H1 (cell line): ENCODE data around the gene FREM1. TPM values are rescaled to one million over a fixed set of nuclear protein-coding genes. Genes with fewer than 3 reads are reported as not detected.

ENCODE experiments used
- CTCF ChIA-PET: fragments of 300-600 bp; sonication (Branson Sonifier 250); formaldehyde crosslinking; loops from one replicate; lab custom pipeline; 2021; ENCODE audit not compliant: partially characterized antibody; lab: Charles Lee
- POLR2A ChIA-PET: fragments of 300-600 bp; sonication (Branson Sonifier 250); formaldehyde crosslinking; loops from one replicate; lab custom pipeline; 2021; ENCODE audit warnings: inconsistent platforms; ENCODE audit not compliant: partially characterized antibody; lab: Charles Lee
- DNase-seq, 2 experiments: peaks; one replicate each; pipeline versions ENCODE4 v3.0.0 to v3.0.0-alpha.2; 2010 to 2022; ENCODE audit warnings: low spot score in 2 of 2, low read depth in 1 of 2, mixed read lengths in 1 of 2
- FAIRE-seq: peaks from 2 replicates; lab custom pipeline; 2011; peaks lifted over from hg19 to GRCh38; lab: Jason Lieb, UNC
- H2AFZ ChIP-seq: 2 replicates; pipeline ENCODE4 v1.8.1; 2012; ENCODE audit warnings: low read length, inconsistent platforms
- H2AK5ac ChIP-seq: 2 replicates; pipeline ENCODE4 v1.6.1; 2013; ENCODE audit warnings: low read depth, low read length
- H2BK120ac ChIP-seq: replicated peaks from 2 replicates; pipeline ENCODE3; 2013; ENCODE audit warnings: low read depth, low read length, inconsistent platforms
- H2BK12ac ChIP-seq: 2 replicates; pipeline ENCODE4 v1.6.1; 2013; ENCODE audit warnings: low read depth, low read length
- H2BK15ac ChIP-seq: 2 replicates; pipeline ENCODE4 v1.6.1; 2013; ENCODE audit warnings: low read length
- H2BK20ac ChIP-seq: 2 replicates; pipeline ENCODE4 v1.6.1; 2013; ENCODE audit warnings: low read length
- H2BK5ac ChIP-seq: 2 replicates; pipeline ENCODE4 v1.6.1; 2013; ENCODE audit warnings: low read depth, low read length
- H3K14ac ChIP-seq: 2 replicates; pipeline ENCODE4 v1.6.1; 2013; ENCODE audit warnings: inconsistent platforms; ENCODE audit not compliant: insufficient read length
- H3K18ac ChIP-seq: 2 replicates; pipeline ENCODE4 v1.6.1; 2013; ENCODE audit warnings: low read length; ENCODE audit errors: extremely low read depth
- H3K23ac ChIP-seq: 2 replicates; pipeline ENCODE4 v1.6.1; 2013; ENCODE audit warnings: inconsistent platforms; ENCODE audit not compliant: insufficient read length
- H3K23me2 ChIP-seq: 2 replicates; pipeline ENCODE4 v1.6.1; 2013; ENCODE audit warnings: low read depth, low read length
- H3K27ac ChIP-seq: 2 replicates; pipeline ENCODE4 v1.6.1; 2011; ENCODE audit warnings: low read depth, low read length, inconsistent platforms
- H3K27me3 ChIP-seq, 4 experiments: replicated peaks in 1 of 4; 1 replicate in 1 of 4; 2 replicates in 3 of 4; pipeline versions ENCODE4 v1.6.1 to v1.8.1; 2011 to 2013; ENCODE audit warnings: low read length in 3 of 4, mild to moderate bottlenecking in 3 of 4, inconsistent platforms in 2 of 4, mixed read lengths in 2 of 4, moderate library complexity in 1 of 4; ENCODE audit not compliant: control insufficient read depth in 3 of 4, insufficient read depth in 3 of 4; ENCODE audit errors: extremely low read depth in 1 of 4
- H3K36me3 ChIP-seq, 4 experiments: 2 replicates each; pipeline versions ENCODE4 v1.6.1 to v1.8.1; 2011 to 2013; ENCODE audit warnings: mild to moderate bottlenecking in 4 of 4, low read length in 3 of 4, moderate library complexity in 2 of 4, control low read depth in 1 of 4, inconsistent platforms in 1 of 4; ENCODE audit not compliant: insufficient read depth in 4 of 4, control insufficient read depth in 2 of 4
- H3K4ac ChIP-seq: replicated peaks from 2 replicates; pipeline ENCODE3; 2013; ENCODE audit warnings: low read length, low read depth, mixed read lengths, inconsistent platforms; ENCODE audit not compliant: insufficient read length
- H3K4me1 ChIP-seq, 4 experiments: replicated peaks in 1 of 4; 1 replicate in 1 of 4; 2 replicates in 3 of 4; pipeline versions ENCODE4 v1.6.1 to v1.8.1; 2011 to 2013; ENCODE audit warnings: low read length in 3 of 4, inconsistent platforms in 2 of 4, mixed read lengths in 1 of 4; ENCODE audit not compliant: insufficient read depth in 4 of 4, control insufficient read depth in 3 of 4
- H3K4me2 ChIP-seq, 2 experiments: 2 replicates each; pipeline versions ENCODE4 v1.6.1 to v1.8.1; 2011 to 2013; ENCODE audit warnings: low read depth in 2 of 2, low read length in 2 of 2, control low read depth in 1 of 2, inconsistent platforms in 1 of 2, mild to moderate bottlenecking in 1 of 2; ENCODE audit not compliant: insufficient read depth in 1 of 2
- H3K4me3 ChIP-seq, 4 experiments: fragments of 200-600, 300-600 bp in 1 of 4; sonication (generic), shearing (Covaris generic), sonication (Bioruptor Twin) in 1 of 4; 2 replicates each; pipeline versions ENCODE4 v1.5.1 to v1.8.1; 2011 to 2016; ENCODE audit warnings: low read length in 4 of 4, low read depth in 3 of 4, control low read depth in 2 of 4, inconsistent platforms in 2 of 4, mild to moderate bottlenecking in 2 of 4, mixed read lengths in 1 of 4, moderate library complexity in 1 of 4; ENCODE audit not compliant: insufficient read depth in 2 of 4; ENCODE audit errors: extremely low read depth in 1 of 4
- H3K56ac ChIP-seq: replicated peaks from 2 replicates; pipeline ENCODE3; 2013; ENCODE audit warnings: low read depth, mild to moderate bottlenecking, mixed read lengths, low read length, inconsistent platforms; ENCODE audit not compliant: insufficient read length
- H3K79me1 ChIP-seq: 2 replicates; pipeline ENCODE4 v1.6.1; 2013; ENCODE audit warnings: low read depth, low read length, control low read depth
- H3K79me2 ChIP-seq, 2 experiments: 2 replicates each; pipeline versions ENCODE4 v1.6.1 to v1.8.1; 2012 to 2013; ENCODE audit warnings: low read length in 2 of 2, mild to moderate bottlenecking in 2 of 2, inconsistent platforms in 1 of 2; ENCODE audit not compliant: insufficient read depth in 2 of 2, control insufficient read depth in 1 of 2
- H3K9ac ChIP-seq, 4 experiments: replicated peaks in 1 of 4; 1 replicate in 1 of 4; 2 replicates in 3 of 4; pipeline versions ENCODE4 v1.6.1 to v1.8.1; 2011 to 2013; ENCODE audit warnings: low read depth in 3 of 4, low read length in 3 of 4, control low read depth in 2 of 4, mild to moderate bottlenecking in 2 of 4, moderate library complexity in 2 of 4, inconsistent platforms in 1 of 4; ENCODE audit errors: extremely low read depth in 1 of 4
- H3K9me3 ChIP-seq, 2 experiments: 2 replicates each; pipeline versions ENCODE4 v1.6.1 to v1.8.1; 2012 to 2013; ENCODE audit warnings: mild to moderate bottlenecking in 2 of 2, moderate library complexity in 2 of 2, control low read depth in 1 of 2, inconsistent platforms in 1 of 2, low read depth in 1 of 2, low read length in 1 of 2, mixed read lengths in 1 of 2; ENCODE audit not compliant: insufficient read depth in 2 of 2
- H4K20me1 ChIP-seq, 2 experiments: replicated peaks in 1 of 2; 2 replicates each; pipeline versions ENCODE3 to v1.8.1; 2011 to 2013; ENCODE audit warnings: inconsistent platforms in 2 of 2, low read length in 2 of 2, mild to moderate bottlenecking in 1 of 2; ENCODE audit not compliant: insufficient read depth in 2 of 2, control insufficient read depth in 1 of 2
- H4K5ac ChIP-seq: 2 replicates; pipeline ENCODE4 v1.6.1; 2013; ENCODE audit warnings: low read length, low read depth, mixed read lengths, inconsistent platforms; ENCODE audit not compliant: insufficient read length
- H4K8ac ChIP-seq: 2 replicates; pipeline ENCODE4 v1.8.0; 2013; ENCODE audit warnings: mild to moderate bottlenecking, moderate library complexity, low read length, inconsistent platforms; ENCODE audit not compliant: insufficient read depth; ENCODE audit errors: extremely low read depth
- H4K91ac ChIP-seq: replicated peaks from 2 replicates; pipeline ENCODE3; 2013; ENCODE audit warnings: low read length, mixed read lengths, inconsistent platforms; ENCODE audit not compliant: insufficient read length
- ASH2L ChIP-seq: fragments of 200-600, 300-600 bp; sonication (generic); IDR thresholded peaks from one replicate; pipeline ENCODE4 v1.7.1; 2017; ENCODE audit warnings: low read length
- EP300 ChIP-seq, 2 experiments: IDR thresholded peaks; 1 replicate in 1 of 2; 2 replicates in 1 of 2; pipeline ENCODE4 v1.6.1; 2011 to 2012; ENCODE audit warnings: low read depth in 2 of 2, low read length in 2 of 2, mild to moderate bottlenecking in 2 of 2, borderline replicate concordance in 1 of 2, inconsistent platforms in 1 of 2, moderate library complexity in 1 of 2
- NRF1 ChIP-seq: IDR thresholded peaks from 2 replicates; pipeline ENCODE4 v1.6.1; 2011; ENCODE audit warnings: mild to moderate bottlenecking, low read depth, low read length, improper control_type of control experiment
- RAD21 ChIP-seq, 2 experiments: IDR thresholded peaks in 1 of 2; conservative IDR thresholded peaks in 1 of 2; 2 replicates each; pipeline ENCODE4 v1.6.1; 2011; ENCODE audit warnings: low read depth in 2 of 2, low read length in 2 of 2, improper control_type of control experiment in 1 of 2, inconsistent platforms in 1 of 2, mild to moderate bottlenecking in 1 of 2, moderate library complexity in 1 of 2
- RFX5 ChIP-seq: IDR thresholded peaks from 2 replicates; pipeline ENCODE4 v1.6.1; 2011; ENCODE audit warnings: low read depth, low read length, improper control_type of control experiment, borderline replicate concordance
- RXRA ChIP-seq: IDR thresholded peaks from 2 replicates; pipeline ENCODE4 v1.6.1; 2011; ENCODE audit warnings: low read depth, mild to moderate bottlenecking, low read length, moderate library complexity; ENCODE audit not compliant: insufficient read depth
- SIN3A ChIP-seq, 2 experiments: IDR thresholded peaks in 1 of 2; conservative IDR thresholded peaks in 1 of 2; 2 replicates each; pipeline ENCODE4 v1.6.1; 2011 to 2012; ENCODE audit warnings: low read length in 2 of 2, improper control_type of control experiment in 1 of 2, low read depth in 1 of 2, mild to moderate bottlenecking in 1 of 2
- SIRT6 ChIP-seq: IDR thresholded peaks from one replicate; pipeline ENCODE4 v1.7.1; 2012; ENCODE audit warnings: low read length, inconsistent platforms
- SUZ12 ChIP-seq: fragments of 200-600 bp; sonication (generic); IDR thresholded peaks from 2 replicates; pipeline ENCODE4 v1.6.1; 2012; ENCODE audit warnings: mild to moderate bottlenecking, inconsistent platforms, low read length, moderate library complexity, mixed read lengths
- TAF1 ChIP-seq: IDR thresholded peaks from 2 replicates; pipeline ENCODE4 v1.6.1; 2011; ENCODE audit warnings: mild to moderate bottlenecking, low read depth, low read length
- YY1 ChIP-seq: IDR thresholded peaks from 2 replicates; pipeline ENCODE4 v1.6.1; 2011; ENCODE audit warnings: low read depth, mild to moderate bottlenecking, low read length
- WGBS, 2 experiments: shearing (Covaris generic) in 1 of 2; methylation state at CpG; one replicate each; pipeline versions ENCODE4 v1.1.6 to v1.1.7; 2013 to 2015; ENCODE audit warnings: low lambda C conversion rate in 2 of 2, mixed read lengths in 2 of 2, inconsistent platforms in 1 of 2, low coverage in 1 of 2, missing lambda C conversion rate in 1 of 2; ENCODE audit not compliant: insufficient replicate concordance in 2 of 2, insufficient coverage in 1 of 2, insufficient read length in 1 of 2; ENCODE audit errors: extremely low coverage in 1 of 2, missing lambda C conversion rate in 1 of 2; 5-methylcytosine and 5-hydroxymethylcytosine counted together
- polyA plus RNA-seq, 7 experiments: library from polyadenylated mRNA; depleted of rRNA in 3 of 7; stranded (reverse) in 5 of 7; unstranded in 2 of 7; fragments of >200 nt in 5 of 7; fragments of 200-250 nt in 2 of 7; gene quantifications; 1 replicate in 5 of 7; 2 replicates in 1 of 7; 4 replicates in 1 of 7; pipeline versions ENCODE4 v1.2.1 to v1.2.3, GENCODE V29; 2011 to 2013; ENCODE audit warnings: missing spikeins in 2 of 7, mixed read lengths in 2 of 7
- total RNA-seq: library from RNA; stranded (reverse); fragmentation: NEBNext Ultra II Directional; extraction: Animal tissue kit (Norgen Biotek cat#: 25700); gene quantifications from 2 replicates; pipeline ENCODE4 v1.2.1, GENCODE V29; 2021

Gene FREM1
- total and polyA plus RNA-seq, 2 of the 8 experiments (the other 6 are each of a cell fraction or from before 2014, with no cell fraction given): 2.6 to 3.1 TPM

GRCh38 chr9:14690948-14691730 is 219.1 kb downstream of the FREM1 start:
- Histone ChIP-seq H2BK5ac (no peak overlapping the region), H3K23ac (no peak overlapping the region), H2BK120ac (no peak overlapping the region), H3K9ac (no peak overlapping the region), H3K79me2 (peaks cover 0 to 19% of the 10 kb centered on the region in 2 experiments; a peak in 2 of 4 replicates), H3K79me1 (no peaks in the 10 kb centered on the region), H3K27me3 (peaks cover 0 to 5% (median 3%) of the 10 kb centered on the region in 4 experiments; a peak in 1 of 7 replicates), H3K9me3 (no peaks in the 10 kb centered on the region), H3K36me3 (peaks cover 0 to 12% (median 6%) of the 10 kb centered on the region in 4 experiments; a peak in 3 of 8 replicates), H4K20me1 (no peaks in the 10 kb centered on the region), H4K91ac (no peak overlapping the region), H2BK15ac (no peak overlapping the region), H2AFZ (no peak overlapping the region), H2AK5ac (no peak overlapping the region), H3K18ac (no peak overlapping the region), H2BK12ac (no peak overlapping the region), H2BK20ac (no peak overlapping the region), H3K14ac (no peak overlapping the region), H3K4me3 (no peak overlapping the region), H4K5ac (no peak overlapping the region), H3K23me2 (no peaks in the 10 kb centered on the region; the same call in 1 of the 2 replicates), H3K4me1 (peaks cover 0 to 2% (median under 1%) of the 10 kb centered on the region in 4 experiments; a peak in 2 of 7 replicates), H3K4me2 (no peak overlapping the region; a peak in 1 of 4 replicates), H3K4ac (no peak overlapping the region), H4K8ac (no peak overlapping the region), H3K56ac (no peak overlapping the region), H3K27ac (no peak overlapping the region)
- DNase-seq (no peak), FAIRE-seq (no peak)
- TF ChIP-seq SIRT6 (no peak), SIN3A (conservative IDR thresholded peaks at IDR 0.05 in 1 of 2, IDR thresholded peaks at IDR 0.05 in 1 of 2; ENCODE audit: low read depth in 1 of 2, low read length in 2 of 2) (no peak), NRF1 (no peak), RAD21 (IDR thresholded peaks at IDR 0.05 in 1 of 2, conservative IDR thresholded peaks at IDR 0.05 in 1 of 2; ENCODE audit: low read depth in 2 of 2, low read length in 2 of 2) (no peak), SUZ12 (no peak), YY1 (no peak), RFX5 (no peak), ASH2L (no peak), TAF1 (no peak), EP300 (IDR thresholded peaks at IDR 0.05; ENCODE audit: borderline replicate concordance in 1 of 2, low read depth in 2 of 2, low read length in 2 of 2) (no peak), RXRA (no peak)
- ChIA-PET CTCF (interaction anchor here (1.3 to 1.8 kb wide), 3 partner anchors 27 to 47 kb away, joined by 4 to 5 read pairs (median 4); no protein-coding TSS in a partner anchor), POLR2A (interaction anchor here (1.6 kb wide), 1 partner anchor 43 kb away, joined by 3 read pairs; no protein-coding TSS in a partner anchor)
- 88% methylated on average over 7 of the region's 7 CpGs; no CpG with 5 or more reads in 1 of the 2 experiments for WGBS, 2 experiments
